ENCODE data around the gene SNAPC1.
"Not testable (repeated sequence)": the region's sequence is repeated elsewhere in the genome, so short reads cannot be mapped to it uniquely, and the experiment has no call there.

The SNAPC1 gene

GRCh38 chr14:61750708-61751474, 11.3 kb upstream of the SNAPC1 start:
- DNase-seq (ENCODE audit: low read depth, low spot score) = peak; percentile 32

GRCh38 chr14:61751475-61751989, 10.7 kb upstream of the SNAPC1 start:
- no peak for DNase-seq (ENCODE audit: low read depth, low spot score)

GRCh38 chr14:61752626-61753025, 9.6 kb upstream of the SNAPC1 start:
- DNase-seq (ENCODE audit: low read depth, low spot score) = no peak

- DNase-seq (ENCODE audit: low read depth, low spot score) = no peak
These were observed 8.6 kb upstream of the SNAPC1 start for GRCh38 chr14:61753631-61754030.

GRCh38 chr14:61754627-61755381, 7.4 kb upstream of the SNAPC1 start:
- no peak for DNase-seq (ENCODE audit: low read depth, low spot score)

- DNase-seq (ENCODE audit: low read depth, low spot score) = not testable (repeated sequence)
These were observed 6.9 kb upstream of the SNAPC1 start for GRCh38 chr14:61755382-61755742.

GRCh38 chr14:61756135-61756534, 6.1 kb upstream of the SNAPC1 start:
- DNase-seq (ENCODE audit: low read depth, low spot score) = no peak

GRCh38 chr14:61759878-61760277, 2.3 kb upstream of the SNAPC1 start:
- no peak for DNase-seq (ENCODE audit: low read depth, low spot score)

GRCh38 chr14:61761557-61761956, 663 bp upstream of the SNAPC1 start:
- no peak for DNase-seq (ENCODE audit: low read depth, low spot score)

GRCh38 chr14:61764342-61765122, 2.3 kb downstream of the SNAPC1 start:
- no peak for DNase-seq (ENCODE audit: low read depth, low spot score)

- DNase-seq (ENCODE audit: low read depth, low spot score) = no peak
These were observed 3.2 kb downstream of the SNAPC1 start for GRCh38 chr14:61765225-61765943.

- DNase-seq (ENCODE audit: low read depth, low spot score) = no peak
These were observed 3.9 kb downstream of the SNAPC1 start for GRCh38 chr14:61766151-61766550.

GRCh38 chr14:61768240-61768639, 6.0 kb downstream of the SNAPC1 start:
- no peak for DNase-seq (ENCODE audit: low read depth, low spot score)

- no peak for DNase-seq (ENCODE audit: low read depth, low spot score)
These were observed 7.7 kb downstream of the SNAPC1 start for GRCh38 chr14:61769893-61770292.

- no peak for DNase-seq (ENCODE audit: low read depth, low spot score)
These were observed 12.6 kb downstream of the SNAPC1 start for GRCh38 chr14:61774861-61775260.

GRCh38 chr14:61780125-61780524, 17.9 kb downstream of the SNAPC1 start:
- no peak for DNase-seq (ENCODE audit: low read depth, low spot score)

- no peak for DNase-seq (ENCODE audit: low read depth, low spot score)
These were observed 35.1 kb downstream of the SNAPC1 start for GRCh38 chr14:61797309-61797708.

- DNase-seq (ENCODE audit: low read depth, low spot score) = no peak
These were observed 39.9 kb downstream of the SNAPC1 start for GRCh38 chr14:61802010-61802568.

GRCh38 chr14:61803755-61804154, 41.5 kb downstream of the SNAPC1 start:
- DNase-seq (ENCODE audit: low read depth, low spot score) = no peak

- no peak for DNase-seq (ENCODE audit: low read depth, low spot score)
These were observed 43.2 kb downstream of the SNAPC1 start for GRCh38 chr14:61805451-61805850.

GRCh38 chr14:61811882-61812346, 49.7 kb downstream of the SNAPC1 start:
- no peak for DNase-seq (ENCODE audit: low read depth, low spot score)
